GM23338 (cell line): Measurements from ENCODE around the gene TENM4.

Source experiments
- CREB1 ChIP-seq: fragments of 250-450 bp; sonication (Bioruptor Pico); IDR thresholded peaks from 2 replicates; pipeline ENCODE4 v1.5.0; 2020; ENCODE audit warnings: low read depth, mild to moderate bottlenecking, moderate library complexity
- CTCF ChIP-seq, 2 experiments: fragments of 200-600 bp in 1 of 2; sonication (generic) in 1 of 2; conservative IDR thresholded peaks; 2 replicates each; pipeline versions ENCODE4 v1.5.1 to v1.6.1; 2016 to 2017; ENCODE audit warnings: antibody characterized with exemption in 2 of 2, low read depth in 2 of 2, mild to moderate bottlenecking in 2 of 2, moderate library complexity in 1 of 2
- ETS1 ChIP-seq: IDR thresholded peaks from 2 replicates; pipeline ENCODE4 v1.6.1; 2016; ENCODE audit warnings: antibody characterized with exemption
- EZH2 ChIP-seq: fragments of 200-600 bp; sonication (generic); IDR thresholded peaks from one replicate; pipeline ENCODE4 v1.8.0; 2017; ENCODE audit warnings: antibody characterized with exemption, mild to moderate bottlenecking, low read depth; ENCODE audit not compliant: unreplicated experiment
- EZH2phosphoT487 ChIP-seq: fragments of 200-600 bp; sonication (generic); IDR thresholded peaks from one replicate; pipeline ENCODE4 v1.8.1; 2018; ENCODE audit warnings: antibody characterized with exemption; ENCODE audit not compliant: unreplicated experiment
- JUNB ChIP-seq: IDR thresholded peaks from one replicate; pipeline ENCODE4 v1.6.1; 2016; ENCODE audit warnings: antibody characterized with exemption; ENCODE audit not compliant: unreplicated experiment
- NANOG ChIP-seq: IDR thresholded peaks from 2 replicates; pipeline ENCODE4 v1.6.1; 2016; ENCODE audit warnings: antibody characterized with exemption, borderline replicate concordance
- POLR2AphosphoS5 ChIP-seq: IDR thresholded peaks from 2 replicates; pipeline ENCODE4 v1.6.1; 2016; ENCODE audit warnings: antibody characterized with exemption, low read depth
- REST ChIP-seq: IDR thresholded peaks from one replicate; pipeline ENCODE4 v1.6.1; 2018; ENCODE audit warnings: antibody characterized with exemption; ENCODE audit not compliant: unreplicated experiment
- STAT1 ChIP-seq: IDR thresholded peaks from one replicate; pipeline ENCODE4 v1.6.1; 2016; ENCODE audit warnings: antibody characterized with exemption; ENCODE audit not compliant: unreplicated experiment
- ZNF114 ChIP-seq: fragments of 250-450 bp; sonication (Bioruptor Pico); IDR thresholded peaks from 2 replicates; pipeline ENCODE4 v1.5.0; 2020; ENCODE audit warnings: mild to moderate bottlenecking, moderate library complexity

GRCh38 chr11:79461666-79462645 lies 21.1 kb upstream of the TENM4 start:
- no peak for TF ChIP-seq POLR2AphosphoS5
- no peak for TF ChIP-seq CTCF (conservative IDR thresholded peaks at IDR 0.05; ENCODE audit: low read depth in 2 of 2)
- no peak for TF ChIP-seq REST
- no peak for TF ChIP-seq EZH2phosphoT487
- no peak for TF ChIP-seq ETS1
- TF ChIP-seq NANOG = no peak
- no peak for TF ChIP-seq EZH2
- TF ChIP-seq JUNB = no peak
- no peak for TF ChIP-seq CREB1 (CRISPR knock-in tag)
- TF ChIP-seq STAT1 = no peak
- no peak for TF ChIP-seq ZNF114 (CRISPR knock-in tag)
